HepG2 (cell line): ENCODE measurements around the gene PHKG2. TPM values are rescaled to one million over a fixed set of nuclear protein-coding genes. Genes with fewer than 3 reads are reported as not detected.

ENCODE experiments used
- CEBPG ChIP-seq: IDR thresholded peaks from 2 replicates; pipeline ENCODE4 v1.6.1; 2016
- GTF3A ChIP-seq: sonication (generic); formaldehyde crosslinking; conservative IDR thresholded peaks from 2 replicates; pipeline ENCODE4 v1.4.0; 2020; ENCODE audit warnings: mild to moderate bottlenecking, missing genetic modification reagents
- HDAC2 ChIP-seq: sonication (generic); formaldehyde crosslinking; IDR thresholded peaks from 2 replicates; pipeline ENCODE4 v1.4.0; 2020; ENCODE audit warnings: missing genetic modification reagents
- JDP2 ChIP-seq: sonication (generic); formaldehyde crosslinking; IDR thresholded peaks from 2 replicates; pipeline ENCODE4 v1.8.1; 2022; ENCODE audit warnings: missing genetic modification reagents, borderline replicate concordance
- KAT8 ChIP-seq: IDR thresholded peaks from 2 replicates; pipeline ENCODE4 v1.6.1; 2016; ENCODE audit warnings: missing genetic modification reagents, missing compliant biosample characterization
- KDM2A ChIP-seq: sonication (generic); formaldehyde crosslinking; IDR thresholded peaks from 2 replicates; pipeline ENCODE4 v1.4.0; 2020; ENCODE audit warnings: low read depth, missing genetic modification reagents, borderline replicate concordance
- PAWR ChIP-seq: sonication (generic); formaldehyde crosslinking; IDR thresholded peaks from 2 replicates; pipeline ENCODE4 v1.4.0; 2020; ENCODE audit warnings: missing genetic modification reagents, mild to moderate bottlenecking, borderline replicate concordance
- PTBP1 ChIP-seq: fragments of 200-400 bp; formaldehyde crosslinking; IDR thresholded peaks from 2 replicates; pipeline ENCODE4 v1.6.1; 2018; ENCODE audit warnings: low read length, low read depth; ENCODE audit not compliant: poor library complexity, severe bottlenecking
- RXRB ChIP-seq: IDR thresholded peaks from 2 replicates; pipeline ENCODE4 v1.6.1; 2016; ENCODE audit warnings: borderline replicate concordance, missing genetic modification reagents, missing compliant biosample characterization
- TCF7 ChIP-seq: sonication (generic); IDR thresholded peaks from 2 replicates; pipeline ENCODE4 v1.6.1; 2016; ENCODE audit warnings: antibody characterized with exemption, low read depth
- ZBTB1 ChIP-seq: sonication (generic); formaldehyde crosslinking; IDR thresholded peaks from 2 replicates; pipeline ENCODE4 v1.4.0; 2020; ENCODE audit warnings: missing genetic modification reagents, borderline replicate concordance
- ZBTB44 ChIP-seq: sonication (generic); formaldehyde crosslinking; IDR thresholded peaks from 2 replicates; pipeline ENCODE4 v1.4.0; 2020; ENCODE audit warnings: missing genetic modification reagents
- ZNF296 ChIP-seq: sonication (generic); formaldehyde crosslinking; conservative IDR thresholded peaks from 2 replicates; pipeline ENCODE4 v1.5.0; 2020; ENCODE audit warnings: mild to moderate bottlenecking, missing genetic modification reagents
- ZNF367 ChIP-seq: sonication (generic); formaldehyde crosslinking; IDR thresholded peaks from 2 replicates; pipeline ENCODE4 v1.4.0; 2020; ENCODE audit warnings: missing genetic modification reagents, borderline replicate concordance
- ZNF605 ChIP-seq: sonication (generic); formaldehyde crosslinking; IDR thresholded peaks from 2 replicates; pipeline ENCODE4 v1.8.0; 2022; ENCODE audit warnings: mild to moderate bottlenecking, missing genetic modification reagents
- ZNF652 ChIP-seq: IDR thresholded peaks from 2 replicates; pipeline ENCODE4 v1.6.1; 2016; ENCODE audit warnings: low read depth, borderline replicate concordance
- ZNF800 ChIP-seq: sonication (generic); formaldehyde crosslinking; IDR thresholded peaks from 2 replicates; pipeline ENCODE4 v1.4.0; 2020; ENCODE audit warnings: missing genetic modification reagents
- ZSCAN31 ChIP-seq: sonication (generic); formaldehyde crosslinking; IDR thresholded peaks from 2 replicates; pipeline ENCODE4 v1.5.0; 2020; ENCODE audit warnings: low read depth, mild to moderate bottlenecking, missing genetic modification reagents
- polyA plus RNA-seq, 8 experiments: library from polyadenylated mRNA; depleted of rRNA in 3 of 8; stranded (reverse) in 7 of 8; unstranded in 1 of 8; fragments of >200 nt; fragmentation: Illumina TruSeq in 4 of 8; extraction: Trizol in 4 of 8; gene quantifications; 2 replicates each; pipeline versions ENCODE4 v1.2.1 to v1.2.3, GENCODE V29; 2011 to 2016; ENCODE audit warnings: low read depth in 4 of 8, missing spikeins in 1 of 8, mixed read lengths in 1 of 8; ENCODE audit not compliant: insufficient read depth in 1 of 8
- total RNA-seq, 5 experiments: library from RNA; depleted of rRNA; stranded (reverse); fragments of >200 nt; fragmentation: Illumina TruSeq; extraction: Trizol; gene quantifications; 2 replicates each; pipeline ENCODE4 v1.2.3, GENCODE V29; 2016; ENCODE audit warnings: low read depth in 1 of 5
- TF ChIP-seq, protein P1 (sequence below): sonication (generic); formaldehyde crosslinking; IDR thresholded peaks from 2 replicates; pipeline ENCODE4 v1.5.1; 2020; ENCODE audit warnings: mild to moderate bottlenecking, missing genetic modification reagents, borderline replicate concordance
- TF ChIP-seq, protein P2 (sequence below): sonication (generic); formaldehyde crosslinking; IDR thresholded peaks from 2 replicates; pipeline ENCODE4 v1.5.0; 2020; ENCODE audit warnings: missing genetic modification reagents, mild to moderate bottlenecking, borderline replicate concordance

Gene PHKG2
- total and polyA plus RNA-seq, 2 of the 13 experiments (the other 11 are each of a cell fraction or from before 2014, with no cell fraction given), result 37.4 to 42.1 TPM

DNA sequence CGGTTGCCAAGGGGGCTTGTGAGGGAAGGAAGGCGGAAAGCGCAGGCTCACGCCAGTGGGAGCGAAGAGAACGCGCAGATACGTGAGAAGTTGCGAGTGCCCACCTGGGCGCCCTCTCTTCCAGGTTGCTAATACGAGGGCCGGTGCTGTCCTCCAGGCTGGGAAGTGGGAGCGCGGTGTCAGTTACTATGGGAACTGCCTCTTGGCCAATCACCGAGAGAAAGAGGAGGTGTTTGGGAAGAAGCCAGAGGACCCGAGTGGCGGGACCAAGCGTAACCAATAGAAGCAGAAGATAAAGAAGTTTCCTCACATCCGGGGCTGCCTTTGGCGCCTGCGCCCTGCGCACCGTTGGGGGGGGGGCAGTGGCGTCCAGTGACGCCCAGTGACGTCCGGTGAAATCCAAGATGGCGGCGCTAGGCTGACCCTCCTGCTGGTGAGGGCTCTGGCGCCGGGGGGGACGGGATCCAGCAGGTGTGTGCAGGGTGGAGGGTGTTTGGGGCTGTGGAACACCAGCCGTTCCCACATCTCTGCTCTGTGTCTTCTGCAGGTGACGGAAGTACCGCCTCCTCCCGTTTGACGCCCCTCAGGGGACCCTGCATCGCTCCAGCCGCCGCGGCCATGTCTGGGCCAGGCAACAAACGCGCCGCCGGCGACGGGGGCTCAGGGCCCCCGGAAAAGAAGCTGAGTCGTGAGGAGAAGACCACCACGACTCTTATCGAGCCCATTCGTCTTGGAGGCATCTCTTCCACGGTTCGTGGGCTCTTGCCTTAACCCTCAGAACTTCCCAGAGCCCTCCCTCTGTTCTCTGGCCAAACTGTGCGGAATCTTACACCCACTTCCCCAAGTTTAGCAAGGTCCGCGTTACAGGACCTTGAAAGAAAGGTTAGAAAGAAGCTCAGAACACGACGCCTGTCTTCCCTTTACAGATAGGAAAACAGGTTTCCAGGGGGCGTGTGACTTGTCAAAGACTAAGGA, 14.0 kb downstream of the PHKG2 start, which contains the start of the genes CFAP119 and RNF40 (continued):
- TF ChIP-seq ZBTB44 (CRISPR knock-in tag), result peak; percentile 68; the same call in 1 of the 2 replicates
- 0 out of 2 replicates have a peak, but pooled peaks have one; percentile 51 for TF ChIP-seq ZNF367 (CRISPR knock-in tag)
- peak; percentile 93 for TF ChIP-seq KAT8
- peak; percentile 73 for TF ChIP-seq KDM2A
- TF ChIP-seq ZNF605 (CRISPR knock-in tag), result peak; percentile 34; the same call in 1 of the 2 replicates
- TF ChIP-seq, protein P1, sequence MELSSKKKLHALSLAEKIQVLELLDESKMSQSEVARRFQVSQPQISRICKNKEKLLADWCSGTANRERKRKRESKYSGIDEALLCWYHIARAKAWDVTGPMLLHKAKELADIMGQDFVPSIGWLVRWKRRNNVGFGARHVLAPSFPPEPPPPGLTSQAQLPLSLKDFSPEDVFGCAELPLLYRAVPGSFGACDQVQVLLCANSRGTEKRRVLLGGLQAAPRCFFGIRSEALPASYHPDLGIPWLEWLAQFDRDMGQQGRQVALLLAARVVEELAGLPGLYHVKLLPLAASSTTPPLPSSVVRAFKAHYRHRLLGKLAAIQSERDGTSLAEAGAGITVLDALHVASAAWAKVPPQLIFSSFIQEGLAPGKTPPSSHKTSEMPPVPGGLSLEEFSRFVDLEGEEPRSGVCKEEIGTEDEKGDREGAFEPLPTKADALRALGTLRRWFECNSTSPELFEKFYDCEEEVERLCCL (CRISPR knock-in tag), result no peak
- TF ChIP-seq JDP2 (CRISPR knock-in tag), result no peak
- peak; percentile 68 for TF ChIP-seq RXRB (CRISPR knock-in tag)
- TF ChIP-seq ZBTB1 (CRISPR knock-in tag), result no peak
- no peak for TF ChIP-seq TCF7
- no peak; the same call in 1 of the 2 replicates for TF ChIP-seq HDAC2 (CRISPR knock-in tag)
- peak; percentile 74 for TF ChIP-seq PTBP1
- no peak for TF ChIP-seq ZNF296 (CRISPR knock-in tag)
- TF ChIP-seq ZSCAN31 (CRISPR knock-in tag), result peak; percentile 94
- peak; percentile 80 for TF ChIP-seq CEBPG
- TF ChIP-seq PAWR (CRISPR knock-in tag), result no peak
- peak; percentile 26; the same call in 1 of the 2 replicates for TF ChIP-seq ZNF800
- no peak for TF ChIP-seq ZNF652 (CRISPR knock-in tag)
- peak; percentile 90 for TF ChIP-seq GTF3A
- TF ChIP-seq, protein P2, sequence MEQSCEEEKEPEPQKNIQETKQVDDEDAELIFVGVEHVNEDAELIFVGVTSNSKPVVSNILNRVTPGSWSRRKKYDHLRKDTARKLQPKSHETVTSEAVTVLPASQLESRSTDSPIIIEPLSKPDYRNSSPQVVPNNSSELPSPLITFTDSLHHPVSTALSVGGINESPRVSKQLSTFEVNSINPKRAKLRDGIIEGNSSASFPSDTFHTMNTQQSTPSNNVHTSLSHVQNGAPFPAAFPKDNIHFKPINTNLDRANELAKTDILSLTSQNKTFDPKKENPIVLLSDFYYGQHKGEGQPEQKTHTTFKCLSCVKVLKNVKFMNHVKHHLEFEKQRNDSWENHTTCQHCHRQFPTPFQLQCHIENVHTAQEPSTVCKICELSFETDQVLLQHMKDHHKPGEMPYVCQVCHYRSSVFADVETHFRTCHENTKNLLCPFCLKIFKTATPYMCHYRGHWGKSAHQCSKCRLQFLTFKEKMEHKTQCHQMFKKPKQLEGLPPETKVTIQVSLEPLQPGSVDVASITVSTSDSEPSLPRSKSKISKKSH (CRISPR knock-in tag), result no peak; the same call in 1 of the 2 replicates
